NT2/D1 (cell line): ENCODE results near the gene MYO1A.
A peak's percentile ranks its signal among the peaks of the same experiment; 100 is the strongest.

Experiments
- DNase-seq: peaks from one replicate; pipeline ENCODE4 v3.0.0-alpha.2; 2011; ENCODE audit warnings: low read depth, low spot score
- H3K27me3 ChIP-seq: 2 replicates; pipeline ENCODE4 v1.6.0; 2011; ENCODE audit warnings: mild to moderate bottlenecking; ENCODE audit not compliant: insufficient read length, insufficient read depth
- H3K36me3 ChIP-seq: 2 replicates; pipeline ENCODE4 v1.6.1; 2011; ENCODE audit warnings: mild to moderate bottlenecking, low read length, mixed read lengths; ENCODE audit not compliant: insufficient read depth, insufficient read length
- H3K4me1 ChIP-seq: 2 replicates; pipeline ENCODE4 v1.5.1; 2011; ENCODE audit not compliant: insufficient read depth, insufficient read length
- H3K4me3 ChIP-seq: 2 replicates; pipeline ENCODE4 v1.5.1; 2011; ENCODE audit warnings: low read depth; ENCODE audit not compliant: insufficient read length
- H3K9ac ChIP-seq: 2 replicates; pipeline ENCODE4 v1.6.0; 2011; ENCODE audit warnings: low read depth; ENCODE audit not compliant: insufficient read length
- H3K9me3 ChIP-seq: 2 replicates; pipeline ENCODE4 v1.5.1; 2011; ENCODE audit warnings: mild to moderate bottlenecking, low read length; ENCODE audit not compliant: insufficient read depth
- SUZ12 ChIP-seq: IDR thresholded peaks from 2 replicates; pipeline ENCODE4 v1.6.1; 2011; ENCODE audit not compliant: insufficient read length, insufficient read depth; ENCODE audit errors: extremely low read depth
- YY1 ChIP-seq: IDR thresholded peaks from 2 replicates; pipeline ENCODE4 v1.6.1; 2011; ENCODE audit not compliant: insufficient read length, insufficient read depth
- ZNF274 ChIP-seq: IDR thresholded peaks from 2 replicates; pipeline ENCODE4 v1.6.1; 2011; ENCODE audit warnings: mild to moderate bottlenecking, low read depth, low read length

Gene MYO1A

DNA sequence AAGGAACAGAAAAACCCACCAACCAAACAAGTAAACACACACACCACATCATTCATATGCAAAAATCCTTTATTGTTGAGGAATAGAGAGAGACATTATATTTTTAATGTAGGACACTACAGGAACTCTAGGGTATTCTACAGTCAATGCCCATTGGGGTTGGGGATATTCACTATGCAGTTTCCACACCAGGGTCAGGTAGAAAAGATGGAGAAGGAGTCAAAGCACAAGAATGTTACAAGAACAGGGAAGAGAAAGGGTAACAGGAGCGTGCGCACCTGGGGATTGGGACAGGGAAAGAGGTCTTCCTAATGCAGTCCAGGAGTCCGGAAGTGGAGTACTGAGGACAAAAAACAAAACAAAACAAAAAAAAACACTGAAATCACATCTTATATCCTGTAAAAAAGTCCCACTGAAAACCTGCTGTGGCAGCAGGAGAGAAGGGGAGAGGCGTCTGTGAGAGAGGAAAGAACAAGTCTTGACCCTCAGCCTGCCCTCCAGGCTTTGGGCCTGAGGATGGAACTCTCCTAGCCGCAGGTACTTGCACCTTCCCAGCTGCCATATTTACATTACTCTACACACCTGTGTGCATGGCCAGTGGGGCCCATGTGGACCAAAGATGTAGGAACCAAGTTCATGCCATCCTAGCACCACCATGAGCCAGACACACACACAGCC is 39.8 kb downstream of the MYO1A start:
- TF ChIP-seq ZNF274 (no peak), YY1 (no peak), SUZ12 (no peak)
- Histone ChIP-seq H3K9me3 (peaks cover 5% of the 10 kb centered on the region; the same call in 1 of the 2 replicates), H3K4me1 (no peaks in the 10 kb centered on the region), H3K4me3 (no peak overlapping the region), H3K9ac (no peak overlapping the region), H3K36me3 (no peaks in the 10 kb centered on the region), H3K27me3 (no peaks in the 10 kb centered on the region)
- no peak for DNase-seq

DNA sequence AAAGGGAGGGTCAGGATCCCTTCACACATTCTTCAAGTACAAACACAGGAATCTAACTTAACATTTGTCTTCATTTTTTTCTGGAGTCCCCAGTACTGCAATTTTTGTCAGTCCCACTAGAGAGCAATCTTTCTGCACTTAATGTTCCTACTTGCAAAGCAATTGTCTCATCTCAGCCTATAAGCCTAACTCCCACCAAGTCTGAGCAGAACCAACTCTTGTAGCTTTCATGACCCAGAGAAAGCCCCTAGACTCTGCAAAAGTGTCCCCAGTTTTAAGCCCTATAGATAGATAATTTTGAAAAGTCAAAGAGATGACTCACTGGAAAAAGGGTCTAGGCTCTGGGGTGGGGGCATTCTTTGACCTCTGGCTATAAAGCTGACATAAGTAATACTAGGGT is 41.8 kb downstream of the MYO1A start:
- Histone ChIP-seq H3K9ac (no peak overlapping the region), H3K36me3 (peaks cover 19% of the 10 kb centered on the region), H3K4me3 (no peak overlapping the region), H3K27me3 (no peaks in the 10 kb centered on the region), H3K9me3 (peaks cover 5% of the 10 kb centered on the region; the same call in 1 of the 2 replicates), H3K4me1 (no peaks in the 10 kb centered on the region)
- no peak for TF ChIP-seq YY1
- TF ChIP-seq SUZ12, result no peak
- TF ChIP-seq ZNF274, result no peak
- DNase-seq, result peak; percentile 22

DNA sequence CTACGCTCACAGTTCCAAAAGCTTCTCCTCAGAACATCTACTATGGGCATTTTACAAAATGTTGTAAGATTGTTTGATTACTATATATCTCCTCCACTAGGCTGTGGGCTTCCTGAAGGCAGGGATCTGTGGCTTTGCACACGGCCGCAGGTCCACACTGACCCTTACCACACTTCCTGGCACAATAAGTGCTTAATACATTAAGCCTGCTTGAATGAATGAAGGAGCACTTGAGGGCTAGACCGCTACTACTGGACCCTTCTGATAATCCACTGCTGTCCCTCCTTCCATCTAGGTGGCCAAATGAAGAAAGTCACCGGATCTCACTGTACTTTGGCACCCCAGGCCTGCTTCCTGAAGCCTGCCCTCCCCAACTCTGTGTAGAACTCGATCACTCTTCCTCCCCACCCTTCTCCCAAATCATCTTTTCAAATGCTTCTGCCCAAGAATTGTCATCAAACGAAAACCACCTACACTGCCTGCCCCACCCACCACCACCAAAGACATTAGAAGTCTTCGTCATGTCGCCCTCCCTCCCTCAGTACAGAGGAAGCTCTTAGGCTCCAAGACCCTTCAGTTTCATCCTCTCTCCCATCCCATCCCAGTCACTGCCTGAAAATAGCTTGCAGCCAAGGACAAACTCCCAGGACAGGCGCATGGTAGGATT is 43.0 kb downstream of the MYO1A start:
- no peak for DNase-seq
- H3K4me3 ChIP-seq, result no peak overlapping the region

DNA sequence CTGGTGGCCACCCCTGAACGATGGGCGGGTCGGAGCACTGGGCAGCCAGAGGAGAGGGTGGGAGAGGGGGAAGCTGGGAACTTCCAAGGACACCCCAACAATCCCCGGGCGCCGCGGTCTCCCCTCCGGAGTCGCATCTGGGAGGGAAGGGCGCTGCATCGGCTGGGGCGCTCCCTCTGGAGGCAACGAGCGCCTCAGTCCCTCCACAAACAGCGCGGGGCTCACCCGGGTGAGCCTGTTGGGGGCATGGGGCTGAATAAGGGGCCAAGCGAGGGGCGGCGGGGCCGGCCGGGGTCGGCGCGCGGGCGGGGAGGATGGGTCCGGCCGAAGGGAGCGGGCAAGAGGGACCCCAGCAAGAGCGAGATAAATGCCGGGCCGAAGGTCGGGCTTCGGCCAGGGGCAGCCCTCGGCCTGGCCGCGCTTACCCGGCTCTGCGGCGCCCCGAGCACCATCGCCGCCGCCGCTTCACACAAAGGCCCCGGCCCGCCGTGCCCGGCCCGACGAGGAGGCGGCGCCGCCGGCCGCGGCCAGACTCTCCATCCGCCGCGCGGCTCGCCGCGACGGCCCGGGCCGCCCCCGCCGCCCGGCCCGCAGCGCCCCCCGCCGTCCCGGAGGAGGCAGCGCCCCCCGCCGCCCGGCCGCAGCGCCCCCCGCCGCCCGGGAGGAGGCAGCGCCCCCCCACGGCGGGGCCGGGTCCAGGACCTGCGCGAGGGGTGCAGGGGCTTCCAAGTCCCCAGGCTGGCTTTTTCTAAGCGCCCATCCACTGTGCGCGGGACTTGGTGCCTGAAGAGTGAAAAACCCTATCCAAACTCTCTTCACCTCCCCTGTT is 43.7 kb downstream of the MYO1A start, which contains the start of gene ZBTB39:
TSS of gene ZBTB39 (minus strand) at position 567 of the 829 bp plus-strand sequence. CDS start 1,629 bp downstream, outside the sequence.
- peak; percentile 51 for DNase-seq
- Histone ChIP-seq H3K4me1 (no peaks in the 10 kb centered on the region), H3K27me3 (no peaks in the 10 kb centered on the region), H3K9me3 (peaks cover 5% of the 10 kb centered on the region; the same call in 1 of the 2 replicates), H3K4me3 (peak within 1 kb of the TSS; percentile 83), H3K9ac (peak within 1 kb of the TSS; percentile 91), H3K36me3 (peaks cover 39% of the 10 kb centered on the region)
- no peak for TF ChIP-seq SUZ12
- TF ChIP-seq ZNF274, result no peak
- TF ChIP-seq YY1, result no peak

More for the DNA sequence above, 43.0 kb downstream of the MYO1A start:
- Histone ChIP-seq H3K36me3 (peaks cover 31% of the 10 kb centered on the region), H3K9ac (no peak overlapping the region), H3K27me3 (no peaks in the 10 kb centered on the region), H3K4me1 (no peaks in the 10 kb centered on the region), H3K9me3 (peaks cover 5% of the 10 kb centered on the region; the same call in 1 of the 2 replicates)
- TF ChIP-seq SUZ12, result no peak
- TF ChIP-seq ZNF274, result no peak
- TF ChIP-seq YY1, result no peak

DNA sequence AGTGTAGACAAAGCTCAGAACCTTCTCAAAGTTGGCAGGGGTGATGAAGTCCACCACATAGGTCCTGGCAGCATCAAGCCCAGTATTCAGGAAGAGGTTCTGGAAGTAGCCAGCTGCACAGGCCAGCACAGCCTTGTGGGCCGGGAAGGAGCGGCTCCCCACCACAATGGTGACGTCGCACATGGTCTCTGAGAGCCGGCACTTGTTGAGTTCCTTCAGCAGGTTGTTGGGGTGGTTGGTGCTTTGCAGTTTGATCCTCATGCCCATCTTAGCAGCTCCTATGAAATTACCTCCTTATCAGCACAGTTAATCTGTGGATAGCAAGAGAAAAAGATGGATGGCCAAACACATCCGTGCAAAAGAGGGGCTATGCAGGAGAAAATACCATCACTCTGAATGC is 45.3 kb downstream of the MYO1A start:
- no peak for TF ChIP-seq ZNF274
- TF ChIP-seq SUZ12, result no peak
- TF ChIP-seq YY1, result no peak
- no peaks in the 10 kb centered on the region for H3K27me3 ChIP-seq
- H3K4me1 ChIP-seq, result no peaks in the 10 kb centered on the region
- peaks cover 54% of the 10 kb centered on the region for H3K36me3 ChIP-seq
- H3K9me3 ChIP-seq, result peaks cover 5% of the 10 kb centered on the region; the same call in 1 of the 2 replicates
- DNase-seq, result no peak
- no peak overlapping the region for H3K9ac ChIP-seq
- H3K4me3 ChIP-seq, result no peak overlapping the region

DNA sequence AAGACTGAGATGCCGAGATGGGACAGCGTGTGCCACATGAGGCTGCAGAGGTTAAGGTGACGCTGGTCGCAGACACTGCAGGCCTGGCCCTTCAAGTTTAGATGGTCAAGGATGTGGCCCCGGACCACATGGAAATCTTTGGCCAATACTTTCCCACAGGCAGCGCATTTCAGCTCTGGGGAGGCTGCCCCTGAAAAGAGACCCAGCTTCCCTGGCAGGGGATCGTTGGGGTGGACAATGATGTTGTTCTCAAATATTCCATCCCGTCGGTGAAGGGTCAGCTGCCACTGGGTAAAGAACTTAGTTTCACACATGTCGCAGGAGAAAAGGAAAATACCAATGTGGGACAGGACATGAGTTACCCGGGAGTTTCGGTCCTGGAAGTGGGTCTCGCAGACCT is 46.5 kb downstream of the MYO1A start:
- Histone ChIP-seq H3K4me1 (no peaks in the 10 kb centered on the region), H3K27me3 (no peaks in the 10 kb centered on the region), H3K9ac (no peak overlapping the region), H3K36me3 (peaks cover 63% of the 10 kb centered on the region), H3K4me3 (no peak overlapping the region), H3K9me3 (peaks cover 5% of the 10 kb centered on the region; the same call in 1 of the 2 replicates)
- DNase-seq, result no peak
- TF ChIP-seq YY1, result no peak
- TF ChIP-seq SUZ12, result no peak
- no peak for TF ChIP-seq ZNF274

DNA sequence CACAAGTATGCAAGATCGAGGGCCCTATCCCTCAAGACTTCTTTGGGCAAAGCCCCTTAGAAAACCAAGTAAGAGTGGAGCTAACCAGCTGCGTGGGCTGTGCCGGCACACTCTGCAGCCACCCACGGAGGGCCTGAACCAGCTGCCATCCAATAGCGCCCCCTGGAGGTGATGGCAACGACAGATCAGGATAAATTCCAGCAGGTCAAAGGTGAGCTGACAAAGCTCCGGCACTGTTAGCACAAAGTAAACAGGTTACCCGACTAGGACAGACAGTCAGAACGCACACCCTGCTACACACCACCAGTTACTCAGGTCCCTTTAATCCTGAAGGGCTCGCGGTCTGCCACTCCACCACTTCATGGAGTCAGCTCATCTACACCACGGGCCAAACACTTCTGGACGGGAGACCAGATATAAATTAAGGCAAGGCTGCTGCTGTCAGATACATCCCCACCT is 48.5 kb downstream of the MYO1A start:
- Histone ChIP-seq H3K9ac (no peak overlapping the region), H3K36me3 (peaks cover 73% of the 10 kb centered on the region), H3K4me3 (no peak overlapping the region), H3K4me1 (no peaks in the 10 kb centered on the region), H3K27me3 (no peaks in the 10 kb centered on the region), H3K9me3 (no peaks in the 10 kb centered on the region)
- no peak for TF ChIP-seq SUZ12
- TF ChIP-seq ZNF274, result no peak
- TF ChIP-seq YY1, result no peak
- DNase-seq, result peak; percentile 63
